Activated gamma-delta T cell (primary cell): ENCODE data around the gene TBC1D12.
"Not testable (repeated sequence)": the region's sequence is repeated elsewhere in the genome, so short reads cannot be mapped to it uniquely, and the experiment has no call there.

Source experiments
- DNase-seq: peaks from one replicate; lab custom pipeline; 2025; lab: John Stamatoyannopoulos, UW
- total RNA-seq, 2 donors: gene quantifications; one replicate each; lab custom pipeline; 2026; lab: John Stamatoyannopoulos, UW

The TBC1D12 gene
- total RNA-seq: 0.46 to 1.6 reads per million in 2 donors

- no peak for DNase-seq
Observed at GRCh38 chr10:94402204-94402842, at the start of gene TBC1D12. Gene TBC1D12, plus strand, starts transcription at chr10:94402541. Its CDS starts 73 bp downstream, at chr10:94402614.

- DNase-seq: no peak
Observed at GRCh38 chr10:94353336-94353735, 49.0 kb upstream of the TBC1D12 start.

GRCh38 chr10:94355841-94356240 lies 46.5 kb upstream of the TBC1D12 start:
- DNase-seq: no peak

DNA sequence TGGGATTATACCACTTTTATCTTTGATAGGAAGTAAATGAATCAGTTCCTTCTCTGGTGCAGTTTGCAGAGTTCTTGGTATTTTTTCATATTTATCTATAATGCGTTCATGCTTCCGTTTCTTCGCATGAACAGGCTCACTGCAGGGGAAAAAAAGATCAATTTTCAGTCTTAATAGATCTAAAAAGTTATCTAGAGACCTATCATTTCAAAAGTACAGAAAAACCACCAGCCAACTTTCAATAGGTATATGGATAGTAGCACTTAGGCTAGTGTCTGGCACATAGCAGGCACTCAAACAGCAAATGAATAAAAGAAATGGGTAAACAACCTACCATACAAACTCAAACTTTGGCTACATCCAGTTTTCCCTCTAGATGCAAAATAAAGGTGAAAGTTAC lies 45.1 kb upstream of the TBC1D12 start:
- no peak for DNase-seq

- DNase-seq: no peak
Observed at GRCh38 chr10:94358480-94358879, 43.9 kb upstream of the TBC1D12 start.

DNA sequence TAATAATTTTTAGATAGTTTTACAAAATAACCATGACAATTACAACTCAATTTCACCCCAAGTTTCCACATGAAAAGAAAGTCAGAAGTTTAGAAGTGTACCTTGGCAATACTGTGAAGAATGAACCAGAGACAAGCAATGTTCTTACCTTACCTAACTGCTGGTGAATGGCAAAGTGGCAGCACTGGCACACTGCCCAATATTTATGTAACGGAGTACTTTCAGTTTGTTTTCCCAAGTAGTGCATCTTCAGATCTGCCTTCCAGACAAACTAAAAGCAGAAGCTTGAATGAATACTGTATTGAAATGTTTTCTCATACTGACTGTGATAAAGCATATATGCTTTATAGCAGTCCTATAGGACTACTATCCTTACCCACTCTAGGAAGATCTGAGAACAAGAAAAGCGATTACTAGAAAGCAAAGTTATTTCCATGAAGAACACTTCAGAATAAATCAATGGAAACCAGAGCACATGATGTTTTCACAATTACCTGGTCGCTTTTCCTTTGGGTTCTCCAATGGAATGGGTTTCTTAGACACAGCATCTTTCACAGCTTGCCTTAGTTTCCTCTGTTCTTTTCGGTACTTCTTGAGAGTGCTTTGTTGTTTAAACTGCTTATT lies 41.1 kb upstream of the TBC1D12 start:
- no peak for DNase-seq

DNA sequence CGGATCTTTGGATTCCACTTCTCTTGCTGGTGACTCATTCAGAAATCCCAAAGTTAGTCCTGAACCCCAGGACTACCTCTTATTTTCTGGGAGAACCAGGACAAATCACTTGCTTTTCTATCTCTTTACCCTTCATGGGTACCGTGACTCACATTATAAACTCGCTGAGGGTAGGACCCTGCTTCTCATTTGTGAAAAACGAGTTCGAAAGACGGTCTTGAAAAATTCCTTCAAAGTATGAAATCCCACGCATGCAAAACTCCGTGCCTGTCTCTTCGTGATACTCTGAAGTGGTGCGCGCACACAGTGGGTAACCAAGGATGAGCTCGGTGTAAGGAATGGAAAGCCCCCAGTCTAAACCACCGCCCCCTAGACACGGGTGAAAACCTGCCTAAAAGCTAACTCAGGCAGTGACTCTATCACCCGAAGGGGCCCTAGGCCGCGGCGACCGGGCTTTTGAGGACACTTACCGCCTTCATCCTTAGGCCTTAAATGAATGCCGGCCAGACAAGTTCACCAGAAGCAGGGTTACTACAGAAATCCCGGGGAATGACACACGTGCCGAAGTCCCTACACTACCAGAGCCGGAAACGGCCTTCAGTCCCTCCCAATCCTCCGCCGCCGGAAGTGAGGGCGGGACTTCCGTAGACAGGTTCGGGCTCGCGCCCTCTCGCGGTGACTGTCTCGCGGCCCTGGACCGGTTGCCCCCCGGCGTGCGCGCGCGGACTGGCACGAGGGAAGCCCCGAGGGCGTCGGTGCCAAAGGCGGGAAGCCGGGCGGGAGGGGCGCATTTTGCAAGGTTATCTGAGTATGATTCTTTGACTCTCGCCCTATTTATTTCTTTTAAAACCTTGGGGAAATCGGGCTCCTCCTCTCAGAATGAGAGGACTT lies 39.7 kb upstream of the TBC1D12 start, which contains the start of gene NOC3L:
TSS of gene NOC3L (minus strand) at position 580 of the 891 bp plus-strand sequence. CDS start at position 479, 101 bp downstream.
- DNase-seq: peak; percentile 87

- no peak for DNase-seq
Observed at GRCh38 chr10:94363251-94363565, 39.1 kb upstream of the TBC1D12 start.

DNA sequence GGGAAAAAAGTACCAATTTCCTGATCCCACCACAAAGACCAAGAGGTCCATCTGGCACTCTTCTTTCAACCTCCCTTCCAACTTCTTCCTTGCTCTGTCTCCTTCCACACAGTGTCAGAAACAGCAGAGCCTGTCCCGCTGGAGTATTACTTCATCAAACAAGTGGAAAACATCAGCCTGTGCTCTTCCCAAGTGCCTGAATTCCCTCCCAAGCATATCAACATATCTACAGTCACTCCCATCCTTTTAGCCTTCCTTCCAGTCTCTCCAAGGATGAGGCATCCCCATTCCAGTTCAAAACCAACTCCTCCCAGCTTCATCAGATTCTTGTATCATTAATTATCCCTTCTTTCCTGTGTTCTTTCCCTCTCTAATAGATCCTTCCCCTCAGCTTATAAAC lies 37.9 kb upstream of the TBC1D12 start:
- DNase-seq: no peak

GRCh38 chr10:94366382-94366781 lies 36.0 kb upstream of the TBC1D12 start:
- no peak for DNase-seq

DNA sequence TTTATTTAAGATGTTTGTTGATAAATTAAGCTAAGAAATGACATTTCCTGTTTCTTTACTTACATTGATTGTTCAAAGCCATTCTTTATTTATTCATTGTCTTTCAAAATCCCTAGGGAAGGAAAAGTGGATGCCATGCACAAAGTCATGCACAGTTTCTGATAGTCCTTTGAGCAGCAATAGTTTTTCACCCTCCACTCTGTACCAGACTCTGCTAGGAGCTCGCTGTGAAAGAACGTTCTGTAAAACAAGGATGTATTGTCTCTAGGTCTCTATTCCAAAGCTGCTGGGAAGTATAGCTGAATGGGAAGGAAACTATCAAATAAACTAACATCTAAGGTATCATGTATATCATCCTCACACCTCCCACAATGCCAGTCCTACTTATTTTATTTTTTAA lies 31.8 kb upstream of the TBC1D12 start:
- no peak for DNase-seq

GRCh38 chr10:94375374-94375773 lies 27.0 kb upstream of the TBC1D12 start:
- DNase-seq: no peak

GRCh38 chr10:94376865-94377264 lies 25.5 kb upstream of the TBC1D12 start:
- DNase-seq: no peak

- DNase-seq: no peak
Observed at GRCh38 chr10:94383530-94383929, 18.8 kb upstream of the TBC1D12 start.

DNA sequence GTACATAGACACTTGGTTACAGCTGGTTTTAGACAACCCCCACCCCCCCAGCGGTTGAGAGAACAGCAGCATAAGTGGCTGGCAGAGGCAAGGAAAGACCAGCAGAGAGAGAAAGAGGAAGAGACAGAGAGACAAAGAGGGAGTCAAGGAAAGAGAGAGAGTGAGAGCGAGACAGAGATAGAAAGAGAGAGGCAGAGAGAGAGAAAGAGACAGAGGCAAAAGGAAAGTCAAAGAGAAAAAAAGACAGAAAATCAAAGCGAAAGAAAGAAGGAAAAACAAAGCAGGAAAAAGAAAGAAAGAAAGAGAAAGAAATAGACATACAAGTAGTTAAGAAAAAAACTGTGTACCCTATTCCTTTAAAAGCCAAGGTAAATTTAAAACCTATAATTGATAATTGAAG lies 16.6 kb upstream of the TBC1D12 start:
- DNase-seq: not testable (repeated sequence)

- DNase-seq: not testable (repeated sequence)
Observed at GRCh38 chr10:94392117-94392516, 10.2 kb upstream of the TBC1D12 start.

DNA sequence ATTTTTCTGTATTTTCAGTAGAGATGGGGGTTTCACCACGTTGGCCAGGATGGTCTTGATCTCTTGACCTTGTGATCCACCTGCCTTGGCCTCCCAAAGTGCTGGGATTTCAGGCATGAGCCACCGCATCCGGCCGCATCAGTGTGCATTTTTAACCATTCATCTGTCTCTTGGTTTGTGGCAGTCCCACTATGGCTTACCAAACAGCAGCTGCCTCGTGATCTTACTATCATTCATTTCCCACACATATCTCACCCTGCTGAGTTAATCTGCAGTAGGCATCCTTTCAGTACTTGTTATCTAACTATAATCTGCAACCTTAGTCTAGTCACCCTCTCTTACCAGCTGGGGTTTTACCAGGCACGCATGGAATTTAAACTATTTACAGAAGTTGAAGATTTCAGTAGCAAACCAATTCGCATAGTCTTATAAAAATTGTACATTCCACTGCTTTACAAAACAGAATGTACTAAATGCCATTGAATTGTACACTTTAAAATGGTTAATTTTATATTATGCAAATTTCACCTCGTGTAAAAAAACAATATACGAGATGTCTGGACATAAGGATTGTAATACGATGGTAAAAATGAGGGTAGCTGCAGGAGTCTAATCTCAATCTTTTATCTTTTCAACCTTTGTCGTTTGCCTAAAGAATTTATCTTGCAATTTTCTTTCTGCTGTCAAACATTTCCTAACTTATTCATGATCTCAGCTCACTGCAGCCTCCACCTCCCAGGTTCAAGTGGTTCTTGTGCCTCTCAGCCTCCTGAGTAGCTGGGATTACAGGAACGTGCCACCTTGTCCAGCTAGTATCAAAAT lies 4.6 kb upstream of the TBC1D12 start:
- no peak for DNase-seq

DNA sequence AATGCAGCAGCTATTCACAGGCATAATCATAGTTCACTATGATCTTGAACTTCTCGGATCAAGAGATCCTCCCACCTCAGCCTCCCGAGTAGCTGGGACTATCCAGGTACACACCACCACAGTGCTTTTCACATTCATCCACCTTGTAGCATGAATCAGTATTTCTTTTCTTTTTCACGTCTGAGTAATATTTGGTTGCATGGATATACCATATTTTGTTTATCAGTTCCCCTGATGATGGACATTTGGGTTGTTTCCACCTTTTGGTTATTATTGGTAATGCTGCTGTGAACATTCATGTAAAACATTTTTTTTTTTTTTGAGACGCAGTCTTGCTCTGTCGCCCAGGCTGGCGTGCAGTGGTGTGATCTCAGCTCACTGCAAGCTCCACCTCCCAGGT lies 3.6 kb upstream of the TBC1D12 start:
- no peak for DNase-seq

DNA sequence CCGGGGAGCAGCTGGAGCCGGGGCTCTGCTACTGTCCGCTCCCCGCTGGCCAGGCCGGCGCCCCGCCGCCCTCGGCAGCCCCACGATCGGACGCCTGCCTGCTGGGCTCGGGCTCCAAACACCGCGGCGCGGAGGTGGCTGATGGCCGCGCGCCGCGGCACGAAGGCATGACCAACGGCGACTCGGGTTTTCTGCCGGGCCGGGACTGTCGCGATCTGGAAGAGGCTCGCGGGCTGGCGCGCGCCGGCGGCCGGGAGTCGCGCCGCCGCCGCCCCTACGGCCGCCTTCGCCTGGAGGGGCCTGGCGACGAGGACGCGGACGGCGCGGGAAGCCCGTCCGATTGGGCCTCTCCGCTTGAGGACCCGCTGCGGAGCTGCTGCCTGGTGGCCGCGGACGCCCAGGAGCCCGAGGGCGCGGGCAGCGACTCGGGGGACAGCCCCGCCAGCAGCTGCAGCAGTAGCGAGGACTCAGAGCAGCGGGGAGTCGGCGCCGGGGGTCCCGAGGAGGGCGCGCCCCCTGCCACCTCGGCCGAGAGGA lies 570 bp downstream of the TBC1D12 start:
- DNase-seq: no peak

DNA sequence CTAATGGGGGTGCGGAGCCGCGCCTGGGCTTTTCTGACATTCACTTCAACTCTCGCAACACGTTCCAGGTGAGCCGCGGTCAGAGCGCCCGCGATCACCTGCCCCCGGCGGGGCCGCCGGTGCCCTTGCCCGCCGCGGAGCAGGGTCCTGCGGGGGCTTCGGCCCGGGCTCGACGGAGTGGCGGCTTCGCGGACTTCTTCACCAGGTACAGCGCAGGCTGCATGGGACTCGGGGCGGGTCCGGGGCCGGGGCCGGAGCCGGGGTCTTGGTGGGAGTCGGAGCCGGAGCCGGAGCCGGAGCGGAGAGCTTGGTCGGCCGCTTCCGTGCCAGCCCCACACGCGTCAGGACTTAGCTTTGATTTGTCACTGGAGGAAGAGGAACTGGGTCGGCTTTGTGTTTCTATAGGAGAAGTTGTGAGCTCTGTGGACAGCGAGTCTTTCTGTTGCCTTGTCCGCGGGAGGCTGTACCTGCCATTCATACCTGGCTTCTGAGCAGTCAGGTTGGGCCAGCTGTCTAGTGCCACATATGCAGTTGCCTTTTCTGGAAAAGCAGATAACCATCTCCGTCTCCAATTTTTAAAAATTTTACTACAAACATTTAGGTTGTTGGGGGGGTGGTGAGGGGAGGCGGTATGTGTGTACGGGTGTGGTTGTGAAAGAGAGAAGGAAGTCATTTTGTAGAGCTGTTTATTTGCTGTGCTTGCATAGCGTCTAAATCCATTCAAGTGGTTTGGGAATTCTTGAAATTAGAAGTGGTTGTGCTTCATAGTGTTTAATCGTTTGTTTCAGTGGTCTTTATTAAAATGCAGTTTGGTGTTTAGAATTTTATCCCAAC lies 1.3 kb downstream of the TBC1D12 start:
- no peak for DNase-seq

GRCh38 chr10:94405406-94405805 lies 3.1 kb downstream of the TBC1D12 start:
- DNase-seq: no peak
